HFFc6 (cell line): ENCODE results near the gene CYP27B1. TPM values are rescaled to one million over a fixed set of nuclear protein-coding genes. Genes with fewer than 3 reads are reported as not detected.

Experiments
- DNase-seq: peaks from one replicate; pipeline ENCODE4 v3.0.0-alpha.2; 2018
- H3K27ac Mint-ChIP-seq: 2 replicates; pipeline ENCODE4 v1.8.0; 2020; ENCODE audit warnings: mild to moderate bottlenecking, mixed read lengths
- H3K27me3 Mint-ChIP-seq: 2 replicates; pipeline ENCODE4 v1.8.0; 2021; ENCODE audit warnings: mild to moderate bottlenecking, moderate library complexity, mixed read lengths; ENCODE audit not compliant: insufficient read depth
- H3K36me3 Mint-ChIP-seq: 2 replicates; pipeline ENCODE4 v1.8.0; 2021; ENCODE audit warnings: low read depth, mixed read lengths
- H3K4me1 Mint-ChIP-seq: 2 replicates; pipeline ENCODE4 v1.8.0; 2020; ENCODE audit warnings: low read depth, mixed read lengths
- H3K4me3 Mint-ChIP-seq: 2 replicates; pipeline ENCODE4 v1.8.0; 2020; ENCODE audit warnings: mild to moderate bottlenecking, moderate library complexity, mixed read lengths
- H3K9me3 Mint-ChIP-seq: 2 replicates; pipeline ENCODE4 v1.8.0; 2020; ENCODE audit warnings: mild to moderate bottlenecking, mixed read lengths
- total RNA-seq, 6 experiments: library from RNA; stranded (reverse); fragmentation: NEBNext Ultra II Directional; extraction: Animal tissue kit (Norgen Biotek cat#: 25700); gene quantifications; 2 replicates in 1 of 6; 3 replicates in 5 of 6; pipeline ENCODE4 v1.2.3, GENCODE V29; 2021
- TF ChIP-seq, protein P1 (sequence below): fragments of 200-600 bp; sonication (generic); IDR thresholded peaks from 2 replicates; pipeline ENCODE4 v1.5.0; 2021; ENCODE audit warnings: antibody characterized with exemption, mild to moderate bottlenecking

CYP27B1 gene
- total RNA-seq, 6 experiments from 2014 or later, result 0.57 to 1.8 (median 0.96) TPM

DNA sequence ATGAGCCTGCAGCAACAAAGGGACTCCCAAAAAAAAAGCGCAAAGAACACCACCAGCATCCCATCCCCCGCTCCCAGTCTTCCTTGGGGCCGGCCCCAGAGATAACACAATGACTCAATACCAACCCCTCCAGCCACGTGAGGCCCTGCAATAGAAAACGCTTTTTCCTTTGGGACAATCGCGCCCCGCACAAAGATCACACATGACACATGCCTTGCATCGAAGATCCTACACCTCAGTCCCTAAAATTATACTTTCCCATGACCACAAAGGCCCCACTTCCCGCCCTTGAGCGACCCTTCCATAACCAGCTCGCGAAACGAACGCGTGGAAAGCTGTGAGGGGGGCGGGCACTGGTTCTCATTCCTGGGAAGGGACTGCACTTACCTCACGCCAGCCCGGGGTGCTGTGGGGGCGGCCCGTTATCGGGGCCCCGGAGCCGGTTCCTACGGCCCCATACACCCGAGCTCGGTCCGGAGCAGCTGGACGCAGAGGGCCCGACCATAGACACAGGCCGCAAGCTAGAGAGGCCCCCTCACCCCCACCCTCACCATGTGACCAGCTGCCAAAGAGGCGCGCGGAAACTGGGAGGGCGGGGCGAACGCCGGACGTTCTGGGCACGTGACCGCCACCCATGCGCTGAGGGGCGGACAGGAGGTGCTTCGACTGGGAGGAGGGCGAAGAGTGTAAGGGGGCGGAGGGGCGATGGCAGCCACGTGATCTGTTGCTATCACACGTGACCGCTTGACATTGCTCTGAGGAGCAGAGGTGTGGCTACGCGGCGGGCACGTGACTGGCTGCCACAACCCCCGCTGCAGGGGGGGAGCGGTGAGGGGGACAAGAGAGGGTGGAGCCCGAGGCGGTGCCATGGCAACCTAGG lies 14.8 kb downstream of the CYP27B1 start, which contains the start of gene CDK4:
Gene CDK4, minus strand, starts transcription at position 523 of the 880 bp plus-strand sequence. CDS start 593 bp downstream, outside the sequence.
- peak within 1 kb of the TSS; percentile 97 for H3K27ac Mint-ChIP-seq
- TF ChIP-seq, protein P1, sequence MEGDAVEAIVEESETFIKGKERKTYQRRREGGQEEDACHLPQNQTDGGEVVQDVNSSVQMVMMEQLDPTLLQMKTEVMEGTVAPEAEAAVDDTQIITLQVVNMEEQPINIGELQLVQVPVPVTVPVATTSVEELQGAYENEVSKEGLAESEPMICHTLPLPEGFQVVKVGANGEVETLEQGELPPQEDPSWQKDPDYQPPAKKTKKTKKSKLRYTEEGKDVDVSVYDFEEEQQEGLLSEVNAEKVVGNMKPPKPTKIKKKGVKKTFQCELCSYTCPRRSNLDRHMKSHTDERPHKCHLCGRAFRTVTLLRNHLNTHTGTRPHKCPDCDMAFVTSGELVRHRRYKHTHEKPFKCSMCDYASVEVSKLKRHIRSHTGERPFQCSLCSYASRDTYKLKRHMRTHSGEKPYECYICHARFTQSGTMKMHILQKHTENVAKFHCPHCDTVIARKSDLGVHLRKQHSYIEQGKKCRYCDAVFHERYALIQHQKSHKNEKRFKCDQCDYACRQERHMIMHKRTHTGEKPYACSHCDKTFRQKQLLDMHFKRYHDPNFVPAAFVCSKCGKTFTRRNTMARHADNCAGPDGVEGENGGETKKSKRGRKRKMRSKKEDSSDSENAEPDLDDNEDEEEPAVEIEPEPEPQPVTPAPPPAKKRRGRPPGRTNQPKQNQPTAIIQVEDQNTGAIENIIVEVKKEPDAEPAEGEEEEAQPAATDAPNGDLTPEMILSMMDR, result no peak
- H3K9me3 Mint-ChIP-seq, result no peaks in the 10 kb centered on the region
- peaks cover 31% of the 10 kb centered on the region for H3K36me3 Mint-ChIP-seq
- peaks cover 26% of the 10 kb centered on the region for H3K27me3 Mint-ChIP-seq
- peaks cover 37% of the 10 kb centered on the region for H3K4me1 Mint-ChIP-seq
- peak; percentile 100 for DNase-seq
- H3K4me3 Mint-ChIP-seq, result peak within 1 kb of the TSS; percentile 98

DNA sequence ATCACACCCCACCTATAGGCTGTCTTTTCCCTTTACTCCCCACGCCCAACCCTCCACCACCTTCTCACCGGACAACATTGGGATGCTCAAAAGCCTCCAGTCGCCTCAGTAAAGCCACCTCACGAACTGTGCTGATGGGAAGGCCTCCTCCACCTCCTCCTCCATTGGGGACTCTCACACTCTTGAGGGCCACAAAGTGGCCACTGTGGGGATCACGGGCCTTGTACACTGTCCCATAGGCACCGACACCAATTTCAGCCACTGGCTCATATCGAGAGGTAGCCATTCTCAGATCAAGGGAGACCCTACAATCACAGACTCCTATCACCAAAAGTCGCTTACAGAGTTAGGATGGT lies 15.5 kb downstream of the CYP27B1 start:
- TF ChIP-seq, protein P1, result no peak
- H3K4me3 Mint-ChIP-seq, result peak overlapping the region; percentile 98
- peak overlapping the region; percentile 97 for H3K27ac Mint-ChIP-seq
- no peak for DNase-seq
- peaks cover 36% of the 10 kb centered on the region for H3K36me3 Mint-ChIP-seq
- H3K27me3 Mint-ChIP-seq, result peaks cover 19% of the 10 kb centered on the region
- H3K4me1 Mint-ChIP-seq, result peaks cover 38% of the 10 kb centered on the region
- H3K9me3 Mint-ChIP-seq, result no peaks in the 10 kb centered on the region

DNA sequence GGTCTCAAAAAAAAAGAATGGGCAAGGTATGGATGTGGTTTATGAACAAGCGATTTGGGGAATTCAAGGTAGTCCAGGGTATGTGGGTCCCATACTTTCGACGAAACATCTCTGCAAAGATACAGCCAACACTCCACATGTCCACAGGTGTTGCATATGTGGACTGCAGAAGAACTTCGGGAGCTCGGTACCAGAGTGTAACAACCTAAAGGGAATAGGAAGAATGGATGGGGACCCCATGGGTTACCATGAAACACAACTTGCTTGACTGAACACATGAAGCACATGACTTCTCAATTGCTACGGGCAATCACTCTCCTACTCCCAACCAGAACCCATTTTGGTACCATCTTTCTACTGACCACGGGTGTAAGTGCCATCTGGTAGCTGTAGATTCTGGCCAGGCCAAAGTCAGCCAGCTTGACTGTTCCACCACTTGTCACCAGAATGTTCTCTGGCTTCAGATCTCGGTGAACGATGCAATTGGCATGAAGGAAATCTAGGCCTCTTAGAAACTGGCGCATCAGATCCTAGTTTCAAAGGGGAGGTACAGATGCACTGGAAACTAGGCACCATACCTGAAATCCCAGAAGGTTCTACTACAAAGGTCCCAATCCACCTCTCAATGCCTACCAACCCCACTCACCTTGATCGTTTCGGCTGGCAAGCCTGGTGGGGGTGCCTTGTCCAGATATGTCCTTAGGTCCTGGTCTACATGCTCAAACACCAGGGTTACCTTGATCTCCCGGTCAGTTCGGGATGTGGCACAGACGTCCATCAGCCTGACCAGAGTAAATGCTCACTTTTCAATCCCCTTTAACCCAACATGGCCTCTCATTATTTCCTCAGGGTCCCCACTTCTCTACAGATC lies 16.1 kb downstream of the CYP27B1 start:
- peaks cover 38% of the 10 kb centered on the region for H3K36me3 Mint-ChIP-seq
- TF ChIP-seq, protein P1, result no peak
- no peak for DNase-seq
- peaks cover 13% of the 10 kb centered on the region for H3K27me3 Mint-ChIP-seq
- H3K27ac Mint-ChIP-seq, result peak overlapping the region; percentile 97
- H3K4me1 Mint-ChIP-seq, result peaks cover 44% of the 10 kb centered on the region
- peak overlapping the region; percentile 98 for H3K4me3 Mint-ChIP-seq
- no peaks in the 10 kb centered on the region for H3K9me3 Mint-ChIP-seq

DNA sequence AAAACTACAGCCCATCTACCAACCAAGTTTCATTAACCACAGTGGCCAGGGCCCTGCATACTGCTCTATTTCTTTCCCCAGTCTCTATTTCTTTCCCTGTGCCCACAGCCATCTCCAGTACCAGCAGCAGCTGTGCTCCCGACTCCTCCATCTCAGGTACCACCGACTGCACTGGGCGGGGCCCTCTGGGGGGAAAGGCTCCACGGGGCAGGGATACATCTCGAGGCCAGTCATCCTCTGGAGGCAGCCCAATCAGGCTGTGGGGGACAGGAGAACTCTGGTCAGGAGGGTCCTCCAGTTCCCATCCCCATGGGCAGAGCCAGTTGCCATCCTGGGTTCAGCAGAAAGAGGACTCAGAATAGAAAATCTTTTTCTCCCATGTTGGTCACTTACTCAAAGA lies 17.8 kb downstream of the CYP27B1 start:
- Mint-ChIP-seq H3K27ac (no peak overlapping the region), H3K27me3 (peaks cover 8% of the 10 kb centered on the region), H3K4me1 (peaks cover 52% of the 10 kb centered on the region), H3K36me3 (peaks cover 42% of the 10 kb centered on the region), H3K9me3 (peaks cover 3% of the 10 kb centered on the region; the same call in 1 of the 2 replicates), H3K4me3 (no peak overlapping the region)
- TF ChIP-seq, protein P1, result no peak
- DNase-seq, result no peak

DNA sequence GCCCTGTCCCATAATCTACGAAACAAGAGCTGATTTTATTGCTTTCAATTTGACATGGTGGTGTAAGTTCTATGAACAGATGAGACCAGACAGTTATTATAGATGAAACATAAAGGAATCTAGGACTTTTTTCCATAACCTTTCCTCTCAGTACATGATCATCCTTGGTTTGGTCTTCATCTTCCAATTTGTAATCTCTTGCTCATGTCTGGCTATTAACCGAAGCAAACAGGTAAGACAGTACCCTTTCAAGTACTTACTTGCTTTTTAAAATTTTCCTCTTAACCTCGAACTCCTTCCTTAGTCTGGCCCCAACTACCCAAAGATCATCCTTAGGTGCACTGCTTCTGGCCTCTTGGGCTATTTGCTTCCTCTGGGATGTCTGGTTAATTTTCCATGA lies 20.9 kb downstream of the CYP27B1 start:
- H3K27me3 Mint-ChIP-seq, result peaks cover 9% of the 10 kb centered on the region
- peak overlapping the region; percentile 98 for H3K4me3 Mint-ChIP-seq
- TF ChIP-seq, protein P1, result no peak
- peaks cover 34% of the 10 kb centered on the region for H3K4me1 Mint-ChIP-seq
- peaks cover 35% of the 10 kb centered on the region for H3K36me3 Mint-ChIP-seq
- no peak for DNase-seq
- peaks cover 3% of the 10 kb centered on the region; the same call in 1 of the 2 replicates for H3K9me3 Mint-ChIP-seq
- H3K27ac Mint-ChIP-seq, result peak overlapping the region; percentile 99
